HTERT RPE-1 (cell line): ENCODE data around the gene ERO1A.
"Not testable (repeated sequence)": the region's sequence is repeated elsewhere in the genome, so short reads cannot be mapped to it uniquely, and the experiment has no call there.

Experiments used
- in situ Hi-C: fragments of 300-500 bp; cut with MboI; formaldehyde crosslinking; loops from 4 replicates; pipeline ENCODE4 v1.14.3; 2020; ENCODE audit warnings: low sequenced_read_pairs

ERO1A gene, protein sequence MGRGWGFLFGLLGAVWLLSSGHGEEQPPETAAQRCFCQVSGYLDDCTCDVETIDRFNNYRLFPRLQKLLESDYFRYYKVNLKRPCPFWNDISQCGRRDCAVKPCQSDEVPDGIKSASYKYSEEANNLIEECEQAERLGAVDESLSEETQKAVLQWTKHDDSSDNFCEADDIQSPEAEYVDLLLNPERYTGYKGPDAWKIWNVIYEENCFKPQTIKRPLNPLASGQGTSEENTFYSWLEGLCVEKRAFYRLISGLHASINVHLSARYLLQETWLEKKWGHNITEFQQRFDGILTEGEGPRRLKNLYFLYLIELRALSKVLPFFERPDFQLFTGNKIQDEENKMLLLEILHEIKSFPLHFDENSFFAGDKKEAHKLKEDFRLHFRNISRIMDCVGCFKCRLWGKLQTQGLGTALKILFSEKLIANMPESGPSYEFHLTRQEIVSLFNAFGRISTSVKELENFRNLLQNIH

DNA sequence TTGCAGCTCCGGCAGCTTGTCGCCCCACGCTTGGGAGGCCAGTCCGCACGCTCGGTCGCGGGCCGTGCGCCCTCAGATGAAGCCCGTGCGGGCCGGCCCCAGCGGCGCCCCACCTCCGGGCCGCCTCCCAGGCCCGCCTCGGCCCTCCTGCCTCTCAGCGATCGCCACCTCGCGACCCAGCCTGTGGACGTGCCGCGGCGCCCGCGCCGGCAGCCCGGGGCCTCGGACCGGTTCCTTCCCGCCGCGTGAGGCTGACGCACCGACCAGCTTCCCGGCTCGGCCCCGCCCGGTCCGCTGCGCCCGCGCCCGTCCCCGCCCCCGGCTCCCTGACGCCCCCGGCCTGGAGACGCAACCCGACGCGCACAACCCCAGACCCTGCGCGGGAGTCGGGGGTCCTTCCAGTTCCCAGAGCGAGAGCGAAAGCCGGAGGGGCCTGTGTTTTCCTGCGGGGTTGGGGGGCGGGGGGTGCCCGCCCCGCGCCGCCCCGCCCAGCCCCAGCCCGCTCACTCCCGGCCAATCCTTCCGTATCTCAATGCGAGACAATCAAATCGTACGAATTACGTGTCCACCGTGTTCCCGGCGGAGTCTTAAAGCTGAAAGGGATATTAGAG, at the start of gene ERO1A:
Gene ERO1A, minus strand, starts transcription at position 78 of the 611 bp plus-strand sequence. Its CDS starts 77 bp downstream, at position 1.
- in situ Hi-C loops, result no loop called here

DNA sequence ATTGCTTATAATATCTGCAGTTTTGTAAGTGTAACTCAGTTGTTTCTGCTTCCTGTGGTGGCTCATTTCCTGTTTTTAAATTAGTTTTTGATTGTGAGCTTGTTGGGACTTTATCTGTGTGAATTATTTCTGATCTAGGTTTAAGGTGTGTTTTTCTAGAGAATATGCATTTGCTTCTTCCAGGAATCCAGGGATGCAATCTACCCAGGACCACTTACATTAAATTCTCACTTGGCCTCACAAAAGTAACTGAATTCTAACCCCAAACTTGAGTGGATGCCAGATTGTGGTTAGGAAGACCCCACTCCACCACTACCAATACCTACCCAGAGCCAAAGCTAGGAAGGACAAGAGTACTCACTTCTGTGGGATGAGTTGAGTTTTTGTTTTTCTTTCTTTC, 46.5 kb upstream of the ERO1A start:
- in situ Hi-C loops, result no loop called here

- in situ Hi-C loops, result no loop called here
Measured at GRCh38 chr14:52740751-52741150, 45.4 kb upstream of the ERO1A start.

GRCh38 chr14:52738409-52738808, 43.1 kb upstream of the ERO1A start:
- in situ Hi-C loops, result no loop called here

DNA sequence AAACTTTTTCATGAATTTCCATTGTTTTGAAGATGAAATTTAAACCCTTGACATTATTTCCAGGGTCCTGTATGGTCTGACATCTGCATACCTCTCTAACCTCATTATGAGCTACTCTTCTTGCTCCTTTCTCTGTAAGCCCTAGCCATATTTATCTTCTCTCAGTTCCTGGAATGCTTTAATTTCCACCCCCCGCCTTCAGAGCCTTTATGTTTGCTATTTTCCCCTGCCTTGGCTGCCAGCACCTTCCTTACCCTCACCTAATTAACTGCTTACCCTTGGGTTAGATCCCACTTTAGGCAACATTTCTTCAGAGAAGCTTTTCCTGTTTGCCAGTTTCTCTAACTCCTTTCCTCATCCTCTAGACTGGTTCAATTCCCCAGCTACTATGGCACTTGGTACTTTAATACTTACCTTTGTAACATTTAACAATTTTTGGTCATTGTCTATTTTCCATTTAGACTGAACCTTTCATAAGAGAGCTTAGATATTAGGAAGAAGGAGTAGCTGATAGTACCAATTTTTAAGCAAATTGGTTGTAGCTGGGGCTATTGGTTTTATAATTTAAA, 40.6 kb upstream of the ERO1A start:
- in situ Hi-C loops, result no loop called here

- in situ Hi-C loops, result no loop called here
Measured at GRCh38 chr14:52733824-52734223, 38.5 kb upstream of the ERO1A start.

GRCh38 chr14:52730709-52731111, 35.4 kb upstream of the ERO1A start:
- in situ Hi-C loops, result no loop called here

- in situ Hi-C loops, result no loop called here
Measured at GRCh38 chr14:52729925-52730708, 34.8 kb upstream of the ERO1A start, which contains the start of gene STYX. STYX (plus strand) TSS chr14:52730166; CDS start chr14:52730475, 309 bp downstream.

DNA sequence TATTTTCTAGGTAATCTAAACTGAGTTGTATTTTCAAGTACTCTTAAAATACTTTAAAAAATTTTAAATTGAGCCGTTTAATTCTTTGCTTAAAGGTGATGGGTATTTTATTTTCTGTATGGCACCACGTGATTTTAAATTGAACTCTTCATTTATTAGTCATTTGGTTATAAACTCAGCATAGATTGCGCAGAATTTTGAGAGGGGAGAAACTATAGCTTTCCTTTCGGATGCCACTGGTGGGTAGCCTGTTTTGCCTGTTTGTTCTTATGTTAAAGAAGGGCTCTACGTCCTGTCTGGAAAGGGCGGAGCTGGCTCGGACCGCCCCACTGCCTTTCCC, 34.2 kb upstream of the ERO1A start:
- in situ Hi-C loops, result no loop called here

DNA sequence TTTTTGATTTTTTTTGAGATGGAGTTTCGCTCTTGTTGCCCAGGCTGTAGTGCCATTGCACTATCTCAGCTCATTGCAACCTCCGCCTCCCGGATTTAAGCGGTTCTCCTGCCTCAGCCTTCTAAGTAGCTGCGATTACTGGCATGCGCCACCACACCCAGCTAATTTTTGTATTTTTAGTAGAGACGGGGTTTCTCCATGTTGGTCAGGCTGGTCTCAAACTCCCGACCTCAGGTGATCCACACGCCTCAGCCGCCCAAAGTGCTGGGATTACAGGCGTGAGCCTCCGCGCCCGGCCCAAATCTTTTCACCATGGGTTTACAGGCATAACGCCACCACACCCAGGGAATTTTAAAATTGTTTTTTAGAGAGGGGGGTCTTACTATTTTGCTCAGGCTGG, 33.7 kb upstream of the ERO1A start:
- in situ Hi-C loops, result not testable (repeated sequence)

- in situ Hi-C loops, result not testable (repeated sequence)
Measured at GRCh38 chr14:52727509-52727908, 32.2 kb upstream of the ERO1A start.

DNA sequence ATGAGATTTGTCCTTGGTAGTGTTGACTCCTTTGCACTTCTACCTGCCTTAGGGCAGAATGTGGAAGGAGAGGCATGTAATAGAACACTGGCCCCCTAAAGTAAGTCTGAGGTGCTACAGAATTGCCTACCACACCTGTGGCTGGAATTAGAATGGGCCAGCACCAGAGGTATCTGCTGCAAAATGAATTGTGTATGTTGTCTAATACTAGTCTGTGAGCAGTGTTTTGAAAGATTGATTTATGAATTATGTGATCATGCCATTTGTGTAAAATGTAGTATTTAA, 28.9 kb upstream of the ERO1A start:
- in situ Hi-C loops, result no loop called here

DNA sequence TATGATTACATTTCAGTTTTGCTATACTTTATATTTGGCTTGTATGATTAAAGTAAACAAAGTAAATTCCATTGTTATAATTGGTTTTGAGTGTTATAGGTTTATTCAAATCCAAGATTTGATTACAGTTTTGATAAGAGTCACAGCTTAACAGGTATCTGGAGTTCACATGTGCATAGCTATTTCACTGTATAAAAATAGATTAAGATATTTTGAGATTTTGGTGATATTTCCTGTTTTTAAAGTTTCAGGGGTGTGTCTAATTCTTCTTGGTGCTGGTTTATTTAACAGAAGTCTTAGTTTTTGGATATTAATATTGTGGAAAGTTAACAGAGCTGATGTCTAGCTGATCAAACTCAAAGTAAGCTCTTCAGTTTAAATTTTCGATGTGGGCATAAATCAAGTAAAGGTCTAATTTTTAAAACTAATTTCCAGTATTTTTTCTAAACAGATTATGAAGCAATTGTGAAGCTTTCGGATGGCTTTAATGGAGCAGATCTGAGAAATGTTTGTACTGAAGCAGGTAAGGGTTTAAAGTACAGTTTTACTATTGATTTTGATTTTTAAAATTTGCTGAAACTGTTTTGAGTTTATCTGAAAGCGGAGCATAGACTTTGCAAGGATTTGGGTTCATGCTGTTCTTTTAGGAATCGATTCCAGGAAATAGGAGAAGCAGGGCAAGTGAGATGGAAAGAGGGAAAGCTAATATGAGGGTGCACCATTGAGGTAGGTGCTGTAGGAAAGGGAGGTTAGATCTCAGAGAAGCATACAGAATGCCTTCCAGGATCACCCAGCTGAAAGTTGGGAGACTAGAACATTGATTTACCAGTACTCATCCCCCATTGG, 28.4 kb upstream of the ERO1A start:
- in situ Hi-C loops, result no loop called here

GRCh38 chr14:52716155-52716554, 20.8 kb upstream of the ERO1A start:
- in situ Hi-C loops, result no loop called here

DNA sequence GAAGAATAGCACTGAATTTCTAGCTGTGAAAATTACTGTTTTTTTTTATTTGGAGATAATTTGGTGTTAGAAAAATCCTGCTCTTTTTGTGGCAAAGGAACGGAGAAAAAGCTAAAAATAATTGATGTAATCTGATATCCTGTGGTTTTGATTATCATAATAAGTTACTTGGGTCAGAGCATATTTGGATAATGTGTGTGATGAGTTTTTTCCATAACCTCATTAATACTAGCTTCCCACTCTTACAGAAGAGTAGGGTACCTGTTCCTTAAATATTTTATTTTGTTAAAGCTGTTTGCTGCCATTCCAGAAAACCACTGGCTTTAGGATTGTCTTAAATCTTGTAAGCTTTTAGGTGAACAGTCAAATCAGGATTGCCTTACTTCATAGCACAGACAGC, 16.3 kb upstream of the ERO1A start:
- in situ Hi-C loops, result no loop called here

- in situ Hi-C loops, result no loop called here
Measured at GRCh38 chr14:52706724-52707706, 11.7 kb upstream of the ERO1A start, which contains the start of gene PSMC6. PSMC6 (plus strand) TSS chr14:52707200; CDS start chr14:52707220, 20 bp downstream.

- in situ Hi-C loops, result no loop called here
Measured at GRCh38 chr14:52706286-52706685, 10.9 kb upstream of the ERO1A start.

- in situ Hi-C loops, result no loop called here
Measured at GRCh38 chr14:52703664-52704063, 8.3 kb upstream of the ERO1A start.

DNA sequence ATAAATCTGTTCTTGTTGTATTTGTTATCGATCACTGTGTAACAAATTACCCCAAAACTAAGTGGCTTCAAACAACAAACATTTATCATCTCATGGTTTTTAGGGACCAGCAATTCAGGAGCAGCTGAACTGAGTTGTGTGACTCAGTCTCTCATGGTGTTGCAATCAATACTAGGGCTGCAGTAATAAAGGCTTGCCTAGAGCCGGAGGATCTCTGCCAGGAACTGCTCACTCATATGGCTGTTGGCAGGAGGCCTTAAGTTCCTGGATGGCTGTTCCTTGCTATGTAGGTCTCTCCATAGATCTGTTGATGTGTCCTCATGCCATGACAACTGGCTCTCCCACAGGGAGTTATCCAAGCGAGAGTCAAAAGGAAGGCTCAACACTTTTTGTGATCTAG, 7.9 kb upstream of the ERO1A start:
- in situ Hi-C loops, result no loop called here
